Uterus (tissue), 2 donors: ENCODE measurements around the gene GFM1.

Experiments used
- CTCF ChIP-seq, 4 experiments: fragments of 200-600 bp in 2 of 4; fragments of 450-650 bp in 2 of 4; sonication (generic) in 2 of 4; IDR thresholded peaks; one replicate each; pipeline ENCODE4 v1.5.1; 2016 to 2019; ENCODE audit warnings: antibody characterized with exemption in 4 of 4, mild to moderate bottlenecking in 2 of 4, moderate library complexity in 1 of 4
- POLR2A ChIP-seq, 2 donors: fragments of 450-650 bp; IDR thresholded peaks; one replicate each; pipeline ENCODE4 v1.6.1; 2016; ENCODE audit warnings: antibody characterized with exemption in 2 of 2, mild to moderate bottlenecking in 1 of 2, moderate library complexity in 1 of 2

GRCh38 chr3:158678687-158679086 lies 34.4 kb downstream of the GFM1 start:
- TF ChIP-seq POLR2A (IDR thresholded peaks at IDR 0.05) (no peak), CTCF (IDR thresholded peaks at IDR 0.05) (no peak)
